H1 (cell line): Measurements from ENCODE around the gene SLC26A1. TPM values are rescaled to one million over a fixed set of nuclear protein-coding genes. Genes with fewer than 3 reads are reported as not detected.
A peak's percentile ranks its signal among the peaks of the same experiment; 100 is the strongest.

Experiments used
- ASH2L ChIP-seq: fragments of 200-600, 300-600 bp; sonication (generic); IDR thresholded peaks from one replicate; pipeline ENCODE4 v1.7.1; 2017; ENCODE audit warnings: low read length
- BACH1 ChIP-seq: IDR thresholded peaks from 2 replicates; pipeline ENCODE4 v1.6.1; 2012; ENCODE audit warnings: low read length, improper control_type of control experiment
- CHD7 ChIP-seq: fragments of 300-600 bp; sonication (generic); IDR thresholded peaks from 2 replicates; pipeline ENCODE4 v1.7.1; 2012; ENCODE audit warnings: low read length, moderate library complexity, mild to moderate bottlenecking, inconsistent platforms; ENCODE audit not compliant: insufficient replicate concordance
- EP300 ChIP-seq, 2 experiments: IDR thresholded peaks; 1 replicate in 1 of 2; 2 replicates in 1 of 2; pipeline ENCODE4 v1.6.1; 2011 to 2012; ENCODE audit warnings: low read depth in 2 of 2, low read length in 2 of 2, mild to moderate bottlenecking in 2 of 2, borderline replicate concordance in 1 of 2, inconsistent platforms in 1 of 2, moderate library complexity in 1 of 2
- KDM1A ChIP-seq: fragments of 200-600, 300-600 bp; sonication (generic); IDR thresholded peaks from 2 replicates; pipeline ENCODE4 v1.7.1; 2016; ENCODE audit warnings: mild to moderate bottlenecking, low read length, borderline replicate concordance
- SRF ChIP-seq: IDR thresholded peaks from 2 replicates; pipeline ENCODE4 v1.6.1; 2011; ENCODE audit warnings: mild to moderate bottlenecking, low read depth, low read length, moderate library complexity
- SUZ12 ChIP-seq: fragments of 200-600 bp; sonication (generic); IDR thresholded peaks from 2 replicates; pipeline ENCODE4 v1.6.1; 2012; ENCODE audit warnings: mild to moderate bottlenecking, inconsistent platforms, low read length, moderate library complexity, mixed read lengths
- polyA plus RNA-seq, 7 experiments: library from polyadenylated mRNA; depleted of rRNA in 3 of 7; stranded (reverse) in 5 of 7; unstranded in 2 of 7; fragments of >200 nt in 5 of 7; fragments of 200-250 nt in 2 of 7; gene quantifications; 1 replicate in 5 of 7; 2 replicates in 1 of 7; 4 replicates in 1 of 7; pipeline versions ENCODE4 v1.2.1 to v1.2.3, GENCODE V29; 2011 to 2013; ENCODE audit warnings: missing spikeins in 2 of 7, mixed read lengths in 2 of 7
- total RNA-seq: library from RNA; stranded (reverse); fragmentation: NEBNext Ultra II Directional; extraction: Animal tissue kit (Norgen Biotek cat#: 25700); gene quantifications from 2 replicates; pipeline ENCODE4 v1.2.1, GENCODE V29; 2021

The SLC26A1 gene
- total and polyA plus RNA-seq, 2 of the 8 experiments (the other 6 are each of a cell fraction or from before 2014, with no cell fraction given), result 0.11 TPM; not detected in 1

- no peak for TF ChIP-seq CHD7
- no peak for TF ChIP-seq SUZ12
- no peak for TF ChIP-seq EP300 (IDR thresholded peaks at IDR 0.05; ENCODE audit: borderline replicate concordance in 1 of 2, low read depth in 2 of 2, low read length in 2 of 2)
- no peak for TF ChIP-seq KDM1A
- no peak for TF ChIP-seq SRF
- TF ChIP-seq BACH1, result peak; percentile 59
- TF ChIP-seq ASH2L, result no peak
These were observed 19.5 kb downstream of the SLC26A1 start, which contains the start of gene DGKQ (continued) for GRCh38 chr4:973431-974397.
